Type B pancreatic cell (in vitro differentiated cells): Measurements from ENCODE around the gene AQP5. TPM values are rescaled to one million over a fixed set of nuclear protein-coding genes. Genes with fewer than 3 reads are reported as not detected.

Source experiments
- DNase-seq: peaks from one replicate; pipeline ENCODE4 v3.0.0; 2021; ENCODE audit warnings: mixed read lengths; ENCODE audit not compliant: unreplicated experiment; ENCODE audit errors: extremely low spot score
- H3K27ac Mint-ChIP-seq: 2 replicates; pipeline ENCODE4 v1.8.0; 2021; ENCODE audit warnings: mild to moderate bottlenecking, mixed read lengths
- H3K27me3 Mint-ChIP-seq: 2 replicates; pipeline ENCODE4 v1.8.0; 2021; ENCODE audit warnings: mixed read lengths
- H3K36me3 Mint-ChIP-seq: 2 replicates; pipeline ENCODE4 v1.8.0; 2021; ENCODE audit warnings: mixed read lengths
- H3K4me1 Mint-ChIP-seq: one replicate; pipeline ENCODE4 v1.8.0; 2021; ENCODE audit warnings: mixed read lengths; ENCODE audit not compliant: unreplicated experiment
- H3K4me3 Mint-ChIP-seq: 2 replicates; pipeline ENCODE4 v1.8.0; 2021; ENCODE audit warnings: mild to moderate bottlenecking, mixed read lengths
- H3K9me3 Mint-ChIP-seq: 2 replicates; pipeline ENCODE4 v1.8.0; 2021; ENCODE audit warnings: mixed read lengths
- CTCF ChIP-seq: fragments of 200-600 bp; sonication (generic); conservative IDR thresholded peaks from 2 replicates; pipeline ENCODE4 v1.5.0; 2021; ENCODE audit warnings: antibody characterized with exemption, mild to moderate bottlenecking
- total RNA-seq: library from RNA; stranded (reverse); gene quantifications from 2 replicates; pipeline ENCODE4 v1.2.1, GENCODE V29; 2021; ENCODE audit warnings: low replicate concordance

Gene AQP5
- total RNA-seq, 1 donor from 2014 or later: 0.97 TPM

- Mint-ChIP-seq H3K27ac (no peak overlapping the region), H3K4me3 (peak overlapping the region; percentile 49), H3K9me3 (no peaks in the 10 kb centered on the region), H3K36me3 (peaks cover 4% of the 10 kb centered on the region), H3K4me1 (peaks cover 9% of the 10 kb centered on the region), H3K27me3 (peaks cover 82% of the 10 kb centered on the region)
- no peak for TF ChIP-seq CTCF
- no peak for DNase-seq
These were observed 507 bp downstream of the AQP5 start for GRCh38 chr12:49961993-49962764.

- Mint-ChIP-seq H3K9me3 (no peaks in the 10 kb centered on the region), H3K36me3 (peaks cover 4% of the 10 kb centered on the region), H3K4me1 (peaks cover 9% of the 10 kb centered on the region), H3K4me3 (peak overlapping the region; percentile 22), H3K27ac (no peak overlapping the region), H3K27me3 (peaks cover 73% of the 10 kb centered on the region)
- no peak for DNase-seq
- TF ChIP-seq CTCF: no peak
These were observed 1.4 kb downstream of the AQP5 start for GRCh38 chr12:49962861-49963765.

- DNase-seq: no peak
- H3K36me3 Mint-ChIP-seq: peaks cover 4% of the 10 kb centered on the region
- peaks cover 9% of the 10 kb centered on the region for H3K4me1 Mint-ChIP-seq
- H3K9me3 Mint-ChIP-seq: no peaks in the 10 kb centered on the region
- H3K27ac Mint-ChIP-seq: no peak overlapping the region
- H3K4me3 Mint-ChIP-seq: no peak overlapping the region
- no peak for TF ChIP-seq CTCF
- H3K27me3 Mint-ChIP-seq: peaks cover 62% of the 10 kb centered on the region
These were observed 2.5 kb downstream of the AQP5 start for GRCh38 chr12:49963976-49964815.

GRCh38 chr12:49964849-49965624 lies 3.4 kb downstream of the AQP5 start:
- Mint-ChIP-seq H3K9me3 (no peaks in the 10 kb centered on the region), H3K27me3 (peaks cover 53% of the 10 kb centered on the region), H3K4me1 (peaks cover 8% of the 10 kb centered on the region)

More at GRCh38 chr12:49964849-49965624, 3.4 kb downstream of the AQP5 start:
- Mint-ChIP-seq H3K4me3 (no peak overlapping the region), H3K36me3 (peaks cover 4% of the 10 kb centered on the region), H3K27ac (no peak overlapping the region)
- TF ChIP-seq CTCF: no peak
- no peak for DNase-seq
